Left ventricle myocardium inferior (tissue), 1 donor: ENCODE data around the gene EEF1AKMT2. TPM values are rescaled to one million over a fixed set of nuclear protein-coding genes. Genes with fewer than 3 reads are reported as not detected.

Source experiments
- DNase-seq: peaks from one replicate; pipeline ENCODE4 v3.0.0-alpha.2; 2020
- H3K27ac ChIP-seq: fragments of 200-600 bp; replicated peaks from 2 replicates; pipeline ENCODE4 v1.8.0; 2021
- H3K27me3 ChIP-seq: fragments of 200-600 bp; 2 replicates; pipeline ENCODE4 v1.8.0; 2021; ENCODE audit warnings: low read depth
- H3K36me3 ChIP-seq: fragments of 200-600 bp; 2 replicates; pipeline ENCODE4 v1.8.0; 2021
- H3K4me1 ChIP-seq: fragments of 200-600 bp; 2 replicates; pipeline ENCODE4 v1.8.0; 2021
- H3K4me3 ChIP-seq: fragments of 200-600 bp; 2 replicates; pipeline ENCODE4 v1.8.0; 2021; ENCODE audit warnings: mild to moderate bottlenecking, moderate library complexity
- H3K9me3 ChIP-seq: fragments of 200-600 bp; replicated peaks from 2 replicates; pipeline ENCODE4 v1.8.0; 2021
- CTCF ChIP-seq: fragments of 200-600 bp; IDR thresholded peaks from 2 replicates; pipeline ENCODE4 v1.8.0; 2021; ENCODE audit warnings: antibody characterized with exemption, mild to moderate bottlenecking, borderline replicate concordance
- intact Hi-C: fragments of 100-400 bp; cut with micrococcal nuclease; formaldehyde crosslinking; loops from one replicate; pipeline ENCODE4 v1.11.0; 2022
- total RNA-seq: library from RNA; stranded (reverse); fragmentation: NEBNext Ultra II Directional; extraction: Animal tissue kit (Norgen Biotek cat#: 25700); gene quantifications from one replicate; pipeline ENCODE4 v1.2.1, GENCODE V29; 2021
- donor health status: DM: no; HTN: yes; CAD: no; lungs with severe emphysema.

Gene EEF1AKMT2
- total RNA-seq, 1 donor from 2014 or later, result 13.8 TPM

DNA sequence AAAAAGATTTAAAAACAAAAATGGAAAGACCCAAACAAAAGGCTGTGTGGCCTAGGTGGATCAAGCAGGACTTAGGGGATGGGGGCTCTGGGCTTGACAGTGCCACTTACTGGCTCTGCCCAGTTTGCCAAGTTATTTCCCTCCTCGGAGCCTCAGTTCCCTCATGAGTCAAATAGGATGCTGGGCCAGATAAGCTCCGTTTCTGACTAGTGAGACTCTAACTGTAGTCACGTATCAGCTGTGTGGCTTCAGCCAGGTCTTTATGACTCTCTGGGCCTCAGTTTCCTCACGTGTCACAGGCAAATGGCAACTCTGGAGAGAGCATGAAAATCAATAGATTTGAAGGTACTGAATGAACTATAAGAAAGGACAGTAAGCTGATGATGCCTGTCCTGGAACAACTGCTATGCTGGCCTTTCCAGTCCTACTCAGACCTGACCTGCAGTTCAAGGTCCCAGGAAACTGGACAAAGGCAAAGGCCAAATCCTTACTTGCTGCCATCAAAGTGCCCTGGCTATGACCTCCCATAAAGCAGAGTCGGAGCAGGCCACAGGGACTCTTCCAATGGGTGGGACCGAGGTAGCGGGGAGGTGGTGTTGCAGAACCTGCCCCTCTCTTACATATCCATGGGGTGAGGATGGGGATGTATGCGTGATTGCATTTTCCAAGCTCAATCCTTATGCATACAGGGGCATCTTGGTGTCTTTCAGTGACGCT lies 74.5 kb downstream of the EEF1AKMT2 start:
- DNase-seq, result peak; percentile 8
- no peak for TF ChIP-seq CTCF
- Histone ChIP-seq H3K4me3 (no peak overlapping the region), H3K9me3 (no peaks in the 10 kb centered on the region), H3K27ac (peak overlapping the region; percentile 91), H3K27me3 (no peaks in the 10 kb centered on the region), H3K36me3 (no peaks in the 10 kb centered on the region), H3K4me1 (peaks cover 100% of the 10 kb centered on the region)
- intact Hi-C loops, result no loop called here

- intact Hi-C loops, result no loop called here
- no peak for DNase-seq
- Histone ChIP-seq H3K27ac (peak overlapping the region; percentile 91), H3K4me3 (no peak overlapping the region), H3K36me3 (no peaks in the 10 kb centered on the region), H3K27me3 (no peaks in the 10 kb centered on the region), H3K4me1 (peaks cover 100% of the 10 kb centered on the region), H3K9me3 (no peaks in the 10 kb centered on the region)
- TF ChIP-seq CTCF, result no peak
Observed at GRCh38 chr10:124716369-124716768, 75.3 kb downstream of the EEF1AKMT2 start.

DNA sequence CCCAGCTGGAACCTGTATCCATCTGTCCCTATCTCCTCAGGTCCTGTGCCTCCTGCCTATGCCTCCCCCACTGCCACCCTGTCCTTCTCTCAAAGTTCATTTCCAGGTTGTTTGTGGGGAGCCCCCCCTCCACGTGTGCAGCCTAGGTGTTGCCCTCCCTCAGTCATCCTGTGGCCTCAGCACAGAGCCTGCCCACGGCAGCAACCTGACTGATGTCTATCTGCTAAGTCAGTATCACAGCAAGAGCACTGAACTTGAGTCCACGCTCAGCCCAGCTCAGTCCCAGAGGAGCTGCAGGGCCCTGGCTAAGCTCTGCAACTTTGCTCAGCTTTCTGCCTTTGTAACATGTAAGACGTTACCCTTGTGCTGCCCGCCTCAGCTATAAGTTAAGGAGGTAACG lies 76.2 kb downstream of the EEF1AKMT2 start:
- H3K4me3 ChIP-seq, result no peak overlapping the region
- no peaks in the 10 kb centered on the region for H3K9me3 ChIP-seq
- intact Hi-C loops, result no loop called here
- H3K36me3 ChIP-seq, result no peaks in the 10 kb centered on the region
- H3K27ac ChIP-seq, result peak overlapping the region; percentile 91
- no peak for TF ChIP-seq CTCF
- H3K27me3 ChIP-seq, result no peaks in the 10 kb centered on the region
- H3K4me1 ChIP-seq, result peaks cover 100% of the 10 kb centered on the region
- DNase-seq, result no peak

DNA sequence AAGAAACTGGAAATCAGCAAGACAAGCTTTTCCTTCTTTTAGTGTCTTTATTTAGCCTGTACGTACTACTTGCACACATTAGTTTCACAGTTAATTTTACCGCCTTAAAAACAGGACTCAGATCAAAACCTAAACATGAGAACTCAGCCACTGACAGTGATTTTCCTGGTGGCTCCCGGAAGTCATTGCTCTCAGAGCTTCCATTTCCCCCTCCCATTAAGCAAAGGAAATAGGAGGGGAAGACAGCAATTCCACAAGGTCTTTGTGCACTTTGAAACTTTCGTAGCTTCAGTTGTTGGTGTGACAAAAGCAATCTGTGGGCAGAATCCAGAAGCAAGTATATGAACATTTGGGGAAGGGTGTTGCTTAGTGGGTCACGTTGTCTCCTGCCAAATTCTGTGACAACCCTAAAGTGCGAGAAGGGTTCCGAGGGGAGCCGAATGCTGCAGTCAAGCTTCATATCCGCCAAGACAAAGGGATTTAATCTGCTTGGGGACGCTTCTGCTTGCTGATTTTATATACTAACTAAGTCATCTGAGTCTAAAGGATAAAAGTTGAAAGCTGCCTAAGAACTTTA lies 77.9 kb downstream of the EEF1AKMT2 start:
- Histone ChIP-seq H3K36me3 (no peaks in the 10 kb centered on the region), H3K9me3 (no peaks in the 10 kb centered on the region), H3K4me1 (peaks cover 100% of the 10 kb centered on the region), H3K27ac (peak overlapping the region; percentile 92), H3K27me3 (no peaks in the 10 kb centered on the region), H3K4me3 (no peak overlapping the region)
- DNase-seq, result no peak
- no peak for TF ChIP-seq CTCF
- intact Hi-C loops, result no loop called here

DNA sequence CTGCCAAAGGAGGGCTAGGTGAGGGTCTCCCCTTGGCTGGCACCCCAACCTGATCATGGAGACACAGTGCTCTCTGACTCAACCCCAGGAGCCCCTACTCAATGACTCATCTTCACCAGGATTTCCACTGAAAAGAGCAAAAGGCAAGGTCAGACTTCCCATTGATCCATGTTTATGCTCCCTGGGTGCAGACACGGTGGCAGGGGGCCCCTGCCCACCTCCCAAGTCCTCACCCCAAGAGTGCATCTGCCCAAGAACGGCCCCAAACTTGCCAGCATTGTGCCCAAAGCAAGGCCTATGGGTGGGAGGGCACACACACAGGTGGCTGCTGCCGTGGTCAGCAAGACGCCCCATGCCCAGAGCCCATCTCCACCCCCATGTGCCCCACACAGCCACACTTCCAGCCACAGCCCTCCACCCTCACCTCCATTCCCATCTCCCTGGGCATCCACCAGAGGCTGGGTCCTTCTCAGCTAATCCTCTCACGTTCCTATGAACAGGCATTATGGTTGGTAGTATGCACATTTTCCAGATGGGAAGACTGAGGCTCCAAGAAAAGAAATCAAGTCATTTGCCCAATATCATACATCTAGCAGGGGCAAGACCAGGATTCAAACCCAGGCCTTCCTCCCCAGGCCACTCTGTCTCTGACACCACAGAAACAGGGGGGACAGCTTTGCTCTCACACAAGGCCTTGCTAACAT lies 78.8 kb downstream of the EEF1AKMT2 start:
- no peak for TF ChIP-seq CTCF
- Histone ChIP-seq H3K27ac (peak overlapping the region; percentile 92), H3K36me3 (no peaks in the 10 kb centered on the region), H3K27me3 (no peaks in the 10 kb centered on the region), H3K4me1 (peaks cover 100% of the 10 kb centered on the region), H3K9me3 (no peaks in the 10 kb centered on the region), H3K4me3 (no peak overlapping the region)
- intact Hi-C loops, result no loop called here
- no peak for DNase-seq
